Cardiac fibroblast (primary cell): ENCODE measurements around the gene ATP6V1F.
A peak's percentile ranks its signal among the peaks of the same experiment; 100 is the strongest.

Source experiments
- DNase-seq, 2 donors: peaks; one replicate each; pipeline versions ENCODE4 v3.0.0 to v3.0.0-alpha.2; 2010; ENCODE audit warnings: low read depth in 2 of 2
- H3K4me3 ChIP-seq, 2 donors: replicated peaks in 1 of 2; 1 replicate in 1 of 2; 2 replicates in 1 of 2; pipeline ENCODE4 v1.5.1; 2011; ENCODE audit warnings: low read depth in 2 of 2, low read length in 2 of 2, mild to moderate bottlenecking in 2 of 2, moderate library complexity in 1 of 2
- CTCF ChIP-seq: IDR thresholded peaks from one replicate; pipeline ENCODE4 v1.5.1; 2011; ENCODE audit warnings: low read depth, mild to moderate bottlenecking, low read length, inconsistent platforms

Gene ATP6V1F

GRCh38 chr7:128831178-128831993 lies 31.3 kb upstream of the ATP6V1F start:
- peak overlapping the region; percentile 68 to 80 for H3K4me3 ChIP-seq
- peak; percentile 65 for DNase-seq
- TF ChIP-seq CTCF = no peak

GRCh38 chr7:128831994-128832879 lies 30.4 kb upstream of the ATP6V1F start:
- peak overlapping the region; percentile 68 to 80 for H3K4me3 ChIP-seq

GRCh38 chr7:128832880-128833147 lies 29.8 kb upstream of the ATP6V1F start:
- TF ChIP-seq CTCF = no peak
- peak overlapping the region; percentile 68 to 80 for H3K4me3 ChIP-seq

More at GRCh38 chr7:128831994-128832879, 30.4 kb upstream of the ATP6V1F start:
- no peak for TF ChIP-seq CTCF
- peak; percentile 52 to 54 for DNase-seq

GRCh38 chr7:128833148-128833945 lies 29.3 kb upstream of the ATP6V1F start:
- TF ChIP-seq CTCF = no peak
- DNase-seq = peak; percentile 91 to 93
- H3K4me3 ChIP-seq = peak overlapping the region; percentile 68 to 80

More at GRCh38 chr7:128832880-128833147, 29.8 kb upstream of the ATP6V1F start:
- no peak for DNase-seq

GRCh38 chr7:128833946-128834325 lies 28.7 kb upstream of the ATP6V1F start:
- peak overlapping the region in 1 of 2 donors; percentile 14 for H3K4me3 ChIP-seq
- TF ChIP-seq CTCF = no peak
- peak in 1 of 2 donors; percentile 71 for DNase-seq

GRCh38 chr7:128835231-128835751 lies 27.4 kb upstream of the ATP6V1F start:
- TF ChIP-seq CTCF = no peak
- no peak for DNase-seq
- no peak overlapping the region for H3K4me3 ChIP-seq
